CD4-positive, alpha-beta T cell (primary cell): ENCODE data around the gene IL34. TPM values are rescaled to one million over a fixed set of nuclear protein-coding genes. Genes with fewer than 3 reads are reported as not detected.
A peak's percentile ranks its signal among the peaks of the same experiment; 100 is the strongest.

Source experiments
- ATAC-seq: fragments of 200-7000 bp; cut with Tn5 transposase; one replicate; pipeline ENCODE4 v1.10.0; 2022; ENCODE audit warnings: mild to moderate bottlenecking; ENCODE audit not compliant: poor library complexity
- CTCF ChIA-PET: fragments of 350-600 bp; sonication (Branson Sonifier 250); formaldehyde crosslinking; loops from one replicate; lab custom pipeline; 2021; ENCODE audit warnings: antibody characterized with exemption, inconsistent platforms; lab: Charles Lee
- POLR2A ChIA-PET: fragments of 350-600 bp; sonication (Branson Sonifier 250); formaldehyde crosslinking; loops from one replicate; lab custom pipeline; 2021; ENCODE audit warnings: antibody characterized with exemption, inconsistent platforms; lab: Charles Lee
- DNase-seq, 14 experiments: peaks; one replicate each; pipeline ENCODE4 v3.0.0-alpha.2; 2013 to 2020; ENCODE audit warnings: mixed read lengths in 2 of 14
- H3K27ac ChIP-seq, 2 donors: one replicate each; pipeline versions ENCODE4 v1.5.1 to v1.7.0; 2013; ENCODE audit warnings: low read length in 2 of 2, low read depth in 1 of 2, mild to moderate bottlenecking in 1 of 2
- H3K27me3 ChIP-seq, 2 experiments: 1 replicate in 1 of 2; 2 replicates in 1 of 2; pipeline versions ENCODE4 v1.6.1 to v1.7.0; 2013; ENCODE audit warnings: low read length in 2 of 2, control low read depth in 1 of 2, mild to moderate bottlenecking in 1 of 2, moderate library complexity in 1 of 2; ENCODE audit not compliant: insufficient read depth in 2 of 2, control insufficient read depth in 1 of 2
- H3K36me3 ChIP-seq: one replicate; pipeline ENCODE4 v1.6.1; 2013; ENCODE audit warnings: low read length, control low read depth; ENCODE audit not compliant: insufficient read depth
- H3K4me1 ChIP-seq: one replicate; pipeline ENCODE4 v1.6.1; 2013; ENCODE audit warnings: low read length, control low read depth; ENCODE audit not compliant: insufficient read depth
- H3K4me3 ChIP-seq: one replicate; pipeline ENCODE4 v1.5.1; 2013; ENCODE audit warnings: mild to moderate bottlenecking, low read length, moderate library complexity
- H3K9me3 ChIP-seq, 2 experiments: 1 replicate in 1 of 2; 2 replicates in 1 of 2; pipeline versions ENCODE4 v1.6.1 to v1.7.0; 2013; ENCODE audit warnings: low read length in 2 of 2, mild to moderate bottlenecking in 2 of 2, control low read depth in 1 of 2, moderate library complexity in 1 of 2; ENCODE audit not compliant: control insufficient read depth in 1 of 2, insufficient read depth in 1 of 2
- H3K27ac Mint-ChIP-seq: one replicate; pipeline ENCODE4 v1.8.0; 2020; ENCODE audit warnings: mixed read lengths
- H3K27me3 Mint-ChIP-seq: one replicate; pipeline ENCODE4 v1.8.0; 2021; ENCODE audit warnings: mixed read lengths
- H3K36me3 Mint-ChIP-seq: one replicate; pipeline ENCODE4 v1.8.0; 2021; ENCODE audit warnings: low read depth, mixed read lengths
- H3K4me1 Mint-ChIP-seq: one replicate; pipeline ENCODE4 v1.8.0; 2021; ENCODE audit warnings: low read depth, mixed read lengths
- H3K4me3 Mint-ChIP-seq: one replicate; pipeline ENCODE4 v1.8.0; 2020; ENCODE audit warnings: mild to moderate bottlenecking, mixed read lengths
- H3K9me3 Mint-ChIP-seq: one replicate; pipeline ENCODE4 v1.8.0; 2020; ENCODE audit warnings: mixed read lengths
- intact Hi-C, 2 experiments: fragments of 100-400 bp; cut with DNase I in 1 of 2; cut with micrococcal nuclease in 1 of 2; formaldehyde crosslinking; loops; one replicate each; pipeline versions ENCODE4 v1.15.1 to v1.9.0; 2023 to 2025; cut with DNase I, micrococcal nuclease
- total RNA-seq, 174 experiments: library from RNA in 2 of 174; stranded (reverse) in 2 of 174; gene quantifications; one replicate each; pipeline ENCODE4 v1.2.3 and lab custom pipeline; 2021 to 2026
- TF ChIP-seq, protein P1 (sequence below): fragments of 200-600 bp; IDR thresholded peaks from one replicate; pipeline ENCODE4 v1.8.0; 2022; ENCODE audit warnings: antibody characterized with exemption, mild to moderate bottlenecking

The IL34 gene
- total RNA-seq, 2 experiments from 2014 or later: 0.84 to 0.88 TPM

DNA sequence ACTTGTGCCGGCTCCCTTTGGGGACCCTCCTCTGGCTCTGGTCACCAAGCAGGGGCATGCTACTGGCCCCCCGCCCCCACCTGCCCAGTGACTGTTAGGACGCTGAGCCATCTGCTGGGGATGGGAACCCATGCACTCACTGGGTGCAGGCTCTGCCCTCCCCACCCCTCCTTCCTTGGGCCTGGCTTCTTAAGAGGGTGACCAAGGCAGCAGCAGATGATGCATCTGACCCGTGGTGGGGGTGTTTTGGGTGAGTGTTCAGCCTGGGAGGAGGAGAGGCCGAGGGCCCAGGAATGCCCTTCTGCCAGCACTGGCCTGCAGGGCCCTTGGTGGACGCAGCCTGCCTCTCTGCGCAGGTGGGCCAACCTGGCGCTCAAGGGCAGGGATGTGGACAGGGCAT, 58.7 kb downstream of the IL34 start:
- Histone ChIP-seq H3K36me3 (no peaks in the 10 kb centered on the region), H3K27ac (no peak overlapping the region), H3K4me3 (no peak overlapping the region), H3K4me1 (no peaks in the 10 kb centered on the region), H3K27me3 (no peaks in the 10 kb centered on the region), H3K9me3 (no peaks in the 10 kb centered on the region)
- no peaks in the 10 kb centered on the region for H3K27me3 Mint-ChIP-seq
- TF ChIP-seq, protein P1, sequence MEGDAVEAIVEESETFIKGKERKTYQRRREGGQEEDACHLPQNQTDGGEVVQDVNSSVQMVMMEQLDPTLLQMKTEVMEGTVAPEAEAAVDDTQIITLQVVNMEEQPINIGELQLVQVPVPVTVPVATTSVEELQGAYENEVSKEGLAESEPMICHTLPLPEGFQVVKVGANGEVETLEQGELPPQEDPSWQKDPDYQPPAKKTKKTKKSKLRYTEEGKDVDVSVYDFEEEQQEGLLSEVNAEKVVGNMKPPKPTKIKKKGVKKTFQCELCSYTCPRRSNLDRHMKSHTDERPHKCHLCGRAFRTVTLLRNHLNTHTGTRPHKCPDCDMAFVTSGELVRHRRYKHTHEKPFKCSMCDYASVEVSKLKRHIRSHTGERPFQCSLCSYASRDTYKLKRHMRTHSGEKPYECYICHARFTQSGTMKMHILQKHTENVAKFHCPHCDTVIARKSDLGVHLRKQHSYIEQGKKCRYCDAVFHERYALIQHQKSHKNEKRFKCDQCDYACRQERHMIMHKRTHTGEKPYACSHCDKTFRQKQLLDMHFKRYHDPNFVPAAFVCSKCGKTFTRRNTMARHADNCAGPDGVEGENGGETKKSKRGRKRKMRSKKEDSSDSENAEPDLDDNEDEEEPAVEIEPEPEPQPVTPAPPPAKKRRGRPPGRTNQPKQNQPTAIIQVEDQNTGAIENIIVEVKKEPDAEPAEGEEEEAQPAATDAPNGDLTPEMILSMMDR: no peak
- H3K36me3 Mint-ChIP-seq: peaks cover 9% of the 10 kb centered on the region
- no peak overlapping the region for H3K4me3 Mint-ChIP-seq
- H3K9me3 Mint-ChIP-seq: no peaks in the 10 kb centered on the region
- intact Hi-C loops: no loop called here
- ChIA-PET CTCF (no interaction called here), POLR2A (no interaction called here)
- H3K27ac Mint-ChIP-seq: no peak overlapping the region
- H3K4me1 Mint-ChIP-seq: no peaks in the 10 kb centered on the region
- ATAC-seq: no peak
- DNase-seq: no peak

DNA sequence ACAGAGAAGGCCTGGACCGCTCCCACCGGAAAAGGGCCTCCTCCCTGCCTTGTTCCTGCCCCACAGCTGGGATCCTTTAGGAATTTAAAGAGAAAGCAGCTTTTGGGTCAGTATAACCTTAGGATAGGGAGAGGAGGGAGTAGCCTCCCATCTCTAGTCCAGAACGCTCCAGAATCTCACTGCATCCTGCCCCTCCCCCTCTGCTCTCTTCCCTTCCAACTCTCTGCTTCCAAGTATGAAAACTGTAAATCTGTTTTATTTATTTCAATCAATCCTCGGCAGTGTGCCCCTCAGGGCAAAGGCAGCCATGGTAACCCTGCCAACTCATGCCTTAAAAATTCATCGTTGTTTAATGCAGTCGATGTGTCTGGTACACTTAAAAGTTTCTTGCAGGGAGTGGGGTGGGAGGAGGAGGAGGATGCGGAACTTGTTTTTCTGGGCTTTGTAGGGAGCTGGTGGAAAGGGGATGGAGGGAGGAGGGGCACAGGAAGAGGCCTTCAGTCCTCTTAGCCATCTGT, 60.6 kb downstream of the IL34 start:
- no peak for DNase-seq
- ChIA-PET POLR2A (no interaction called here), CTCF (no interaction called here)
- no peaks in the 10 kb centered on the region for H3K27me3 ChIP-seq
- ATAC-seq: no peak
- no peak overlapping the region for H3K4me3 Mint-ChIP-seq
- no peaks in the 10 kb centered on the region for H3K9me3 ChIP-seq
- no peaks in the 10 kb centered on the region for H3K4me1 ChIP-seq
- H3K4me1 Mint-ChIP-seq: peaks cover 4% of the 10 kb centered on the region
- H3K27ac Mint-ChIP-seq: no peak overlapping the region
- TF ChIP-seq, protein P1: no peak
- H3K36me3 Mint-ChIP-seq: peaks cover 16% of the 10 kb centered on the region
- H3K9me3 Mint-ChIP-seq: no peaks in the 10 kb centered on the region
- H3K36me3 ChIP-seq: peaks cover 12% of the 10 kb centered on the region
- H3K27ac ChIP-seq: no peak overlapping the region
- H3K27me3 Mint-ChIP-seq: no peaks in the 10 kb centered on the region
- intact Hi-C loops: no loop called here
- H3K4me3 ChIP-seq: no peak overlapping the region

DNA sequence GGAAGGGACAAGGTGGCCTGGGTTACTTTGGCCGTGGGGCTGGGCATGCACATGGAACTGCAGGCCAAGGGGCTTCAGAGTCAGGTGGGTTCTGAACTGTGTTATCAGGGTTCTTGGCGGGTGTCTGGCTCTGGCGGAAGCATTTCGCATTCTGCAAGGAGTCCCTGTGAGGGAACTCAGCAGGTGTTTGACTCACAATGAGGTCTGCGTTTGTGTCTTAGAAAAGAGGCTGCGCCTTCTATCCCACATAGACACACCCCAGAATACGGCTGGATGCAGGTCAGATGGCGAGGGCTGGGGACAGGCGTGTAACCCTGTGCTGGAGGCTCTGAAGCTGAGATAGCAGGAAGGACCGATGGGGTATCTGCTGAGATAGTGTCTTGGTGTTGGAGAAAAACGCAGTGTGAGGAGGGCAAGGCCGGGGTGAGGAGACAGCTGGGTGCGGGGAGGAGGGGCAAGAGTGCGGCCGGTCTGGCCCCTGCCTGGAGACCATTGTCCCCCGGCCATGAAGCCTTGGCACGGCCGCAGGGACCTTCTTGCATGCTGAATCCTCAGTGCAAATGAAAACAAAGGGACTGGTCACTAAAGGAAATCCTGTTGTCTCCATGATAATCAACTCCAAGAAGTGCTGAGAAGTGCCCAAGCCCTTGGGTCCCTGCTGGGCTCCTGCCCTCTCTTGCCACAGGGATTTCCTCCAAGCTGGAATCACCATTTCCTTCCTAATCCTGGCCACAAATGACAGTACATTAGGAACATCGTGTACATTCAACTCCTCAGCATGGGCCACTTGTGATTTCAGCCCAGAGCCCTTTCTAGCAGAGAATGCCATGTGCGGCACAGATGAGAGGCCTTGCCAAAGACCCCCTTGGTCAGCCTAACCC, 62.2 kb downstream of the IL34 start:
- H3K9me3 Mint-ChIP-seq: no peaks in the 10 kb centered on the region
- peak overlapping the region; percentile 14 for H3K27ac Mint-ChIP-seq
- POLR2A ChIA-PET: no interaction called here
- CTCF ChIA-PET: no interaction called here
- Histone ChIP-seq H3K9me3 (no peaks in the 10 kb centered on the region), H3K27ac (no peak overlapping the region), H3K4me3 (no peak overlapping the region), H3K4me1 (no peaks in the 10 kb centered on the region), H3K27me3 (no peaks in the 10 kb centered on the region), H3K36me3 (peaks cover 14% of the 10 kb centered on the region)
- DNase-seq (no peak), ATAC-seq (no peak)
- no peaks in the 10 kb centered on the region for H3K27me3 Mint-ChIP-seq
- H3K4me3 Mint-ChIP-seq: no peak overlapping the region
- TF ChIP-seq, protein P1: no peak
- peaks cover 4% of the 10 kb centered on the region for H3K4me1 Mint-ChIP-seq
- H3K36me3 Mint-ChIP-seq: peaks cover 16% of the 10 kb centered on the region
- intact Hi-C loops: no loop called here
